Cardiac septum (tissue), 1 donor: Measurements from ENCODE around the gene TMEM271. TPM values are rescaled to one million over a fixed set of nuclear protein-coding genes. Genes with fewer than 3 reads are reported as not detected.

Experiments
- DNase-seq: peaks from one replicate; pipeline ENCODE4 v3.0.0-alpha.2; 2020; ENCODE audit warnings: low spot score
- intact Hi-C: fragments of 100-400 bp; cut with DNase I; formaldehyde crosslinking; loops from one replicate; pipeline ENCODE4 v1.14.0; 2022
- total RNA-seq: library from RNA; stranded (reverse); fragmentation: NEBNext Ultra II Directional; extraction: Animal tissue kit (Norgen Biotek cat#: 25700); gene quantifications from one replicate; pipeline ENCODE4 v1.2.1, GENCODE V29; 2021
- donor health status: DM: no; HTN: no; CAD: no.

TMEM271 gene
- total RNA-seq, 1 donor from 2014 or later = not detected

DNA sequence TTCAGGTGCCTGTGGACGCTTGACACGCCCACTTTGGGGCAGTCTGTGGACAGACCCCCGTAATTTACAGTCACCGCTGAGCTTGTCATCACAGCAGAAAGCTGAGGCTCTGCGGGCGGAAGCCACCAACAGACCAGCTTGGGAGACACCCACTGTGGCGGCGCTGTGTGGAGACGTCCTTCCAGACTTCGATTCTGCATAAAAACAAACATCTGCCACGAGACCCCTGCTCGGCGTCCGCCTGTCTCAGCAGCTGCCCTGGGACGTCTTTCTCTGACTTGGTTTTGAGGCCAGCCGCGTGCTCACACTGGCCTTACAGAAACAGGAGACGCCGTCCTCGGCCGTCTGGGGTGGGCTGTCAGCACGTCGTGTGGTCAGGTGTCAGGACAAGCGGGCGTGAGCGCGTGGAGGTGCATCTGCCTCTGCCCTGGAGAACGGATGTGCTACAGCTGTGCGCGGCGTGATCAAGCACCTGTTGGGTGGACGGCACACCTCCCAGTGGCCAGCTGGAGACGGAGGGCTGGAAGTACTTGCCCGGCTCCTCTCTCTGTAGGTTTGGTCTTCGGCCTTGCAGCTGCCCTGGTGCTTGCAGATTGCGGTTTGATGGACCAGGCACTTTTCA lies 39.6 kb downstream of the TMEM271 start:
- intact Hi-C loops = no loop called here

DNA sequence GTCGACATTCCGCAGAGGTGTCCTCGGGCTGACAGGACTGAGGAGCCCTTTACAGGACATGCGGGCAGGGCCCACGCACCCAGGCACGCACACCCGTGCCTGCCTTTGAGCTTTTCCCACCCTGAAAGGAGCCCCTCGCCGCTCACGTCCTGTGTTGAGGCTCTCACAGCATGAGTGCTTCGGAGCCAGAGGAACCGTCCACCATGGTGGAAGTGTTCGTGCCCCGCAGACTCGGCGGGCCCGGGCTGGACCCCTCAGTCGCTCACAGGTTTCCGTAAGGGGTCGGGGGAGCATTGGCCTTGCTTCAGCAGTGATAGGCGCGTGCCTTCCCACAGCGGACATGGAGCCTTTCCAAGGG lies 40.2 kb downstream of the TMEM271 start:
- intact Hi-C loops = no loop called here
- DNase-seq = no peak

More for the DNA sequence above, 39.6 kb downstream of the TMEM271 start:
- peak; percentile 73 for DNase-seq

DNA sequence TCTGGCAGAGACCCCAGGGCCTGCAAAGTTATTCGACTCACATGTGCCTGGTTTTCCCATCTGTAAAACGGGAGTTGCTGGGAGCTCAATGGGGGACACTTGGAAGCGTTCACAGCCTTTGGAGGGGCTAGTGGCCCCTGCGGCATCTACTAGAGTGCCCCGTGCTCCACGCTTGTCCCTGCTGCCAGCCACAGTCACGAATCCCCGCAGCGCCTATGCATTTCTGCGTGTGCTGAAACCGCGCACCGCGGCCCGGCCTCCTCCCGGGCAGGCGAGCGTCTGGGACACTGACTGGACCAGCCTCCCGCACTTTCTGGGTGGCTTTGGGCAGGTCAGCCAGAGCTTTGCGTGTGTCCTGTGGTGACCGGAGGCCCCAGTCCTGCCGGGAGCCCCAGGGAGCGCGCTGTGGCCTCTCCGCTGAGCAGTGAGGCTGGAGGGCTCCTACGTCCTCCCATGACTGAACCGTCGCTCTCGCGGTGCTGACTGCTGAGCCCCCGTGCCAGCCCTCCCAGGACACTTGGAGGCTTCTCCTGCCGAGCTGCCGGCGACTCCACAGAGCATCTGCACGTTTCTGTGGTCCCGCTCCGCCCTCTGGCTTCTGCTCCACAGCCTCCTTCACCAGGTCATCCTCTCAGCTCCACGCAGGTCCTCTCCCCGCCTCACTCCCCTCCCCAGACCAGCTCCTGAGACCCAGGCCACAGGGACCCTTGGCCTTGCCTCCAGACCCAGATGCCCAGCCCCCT lies 40.7 kb downstream of the TMEM271 start:
- peak; percentile 67 for DNase-seq
- intact Hi-C loops = no loop called here

DNA sequence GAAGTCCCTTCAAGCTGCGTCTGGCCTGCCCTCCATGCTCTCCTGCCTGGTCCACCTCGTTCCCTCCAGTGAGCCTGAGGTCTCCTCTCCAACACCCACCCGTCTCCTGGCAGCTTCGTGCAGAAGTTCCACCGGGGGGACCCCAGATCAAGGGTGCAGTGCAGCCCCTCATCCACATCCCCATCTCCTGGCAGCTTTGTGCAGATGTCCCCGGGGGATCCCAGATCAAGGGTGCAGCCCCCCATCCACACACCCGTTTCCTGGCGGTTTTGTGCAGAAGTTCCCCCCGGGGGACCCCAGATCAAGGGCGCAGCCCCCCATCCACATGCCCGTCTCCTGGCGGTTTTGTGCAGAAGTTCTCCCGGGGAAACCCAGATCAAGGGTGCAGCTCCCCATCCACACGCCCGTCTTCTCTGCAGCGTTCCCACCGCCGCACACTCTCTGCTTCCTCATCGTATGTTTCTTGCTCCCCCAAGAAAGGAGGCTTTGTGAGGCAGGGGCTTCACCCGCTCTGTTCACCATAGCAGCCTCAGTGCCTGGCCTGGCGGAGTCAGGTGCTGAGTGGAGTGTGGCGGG lies 41.4 kb downstream of the TMEM271 start:
- intact Hi-C loops = no loop called here

DNA sequence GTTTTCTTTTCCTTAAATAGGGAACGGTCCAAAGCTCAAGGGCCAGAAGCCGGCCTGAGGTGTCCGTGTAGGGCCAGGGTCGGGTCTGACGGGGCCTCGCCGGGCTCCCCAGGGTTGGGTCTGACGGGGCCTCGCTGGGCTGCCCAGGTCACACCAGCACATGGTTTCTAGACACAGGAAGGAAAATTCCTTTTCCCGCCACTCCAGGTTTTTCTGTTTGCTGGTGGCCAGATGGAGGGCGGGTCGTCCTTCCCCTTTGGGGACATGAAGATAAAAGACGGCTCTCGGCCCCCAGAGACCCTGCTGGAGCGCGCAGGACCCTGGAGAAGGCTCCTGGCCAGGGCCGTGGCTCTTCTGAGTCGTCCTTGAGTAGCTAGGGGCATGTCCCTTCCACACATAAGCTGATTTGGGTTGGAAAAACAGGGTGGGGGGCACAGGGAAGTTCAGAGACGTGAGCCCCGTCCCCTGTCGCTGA lies 42.0 kb downstream of the TMEM271 start:
- peak; percentile 46 for DNase-seq

More for the DNA sequence above, 41.4 kb downstream of the TMEM271 start:
- peak; percentile 62 for DNase-seq

DNA sequence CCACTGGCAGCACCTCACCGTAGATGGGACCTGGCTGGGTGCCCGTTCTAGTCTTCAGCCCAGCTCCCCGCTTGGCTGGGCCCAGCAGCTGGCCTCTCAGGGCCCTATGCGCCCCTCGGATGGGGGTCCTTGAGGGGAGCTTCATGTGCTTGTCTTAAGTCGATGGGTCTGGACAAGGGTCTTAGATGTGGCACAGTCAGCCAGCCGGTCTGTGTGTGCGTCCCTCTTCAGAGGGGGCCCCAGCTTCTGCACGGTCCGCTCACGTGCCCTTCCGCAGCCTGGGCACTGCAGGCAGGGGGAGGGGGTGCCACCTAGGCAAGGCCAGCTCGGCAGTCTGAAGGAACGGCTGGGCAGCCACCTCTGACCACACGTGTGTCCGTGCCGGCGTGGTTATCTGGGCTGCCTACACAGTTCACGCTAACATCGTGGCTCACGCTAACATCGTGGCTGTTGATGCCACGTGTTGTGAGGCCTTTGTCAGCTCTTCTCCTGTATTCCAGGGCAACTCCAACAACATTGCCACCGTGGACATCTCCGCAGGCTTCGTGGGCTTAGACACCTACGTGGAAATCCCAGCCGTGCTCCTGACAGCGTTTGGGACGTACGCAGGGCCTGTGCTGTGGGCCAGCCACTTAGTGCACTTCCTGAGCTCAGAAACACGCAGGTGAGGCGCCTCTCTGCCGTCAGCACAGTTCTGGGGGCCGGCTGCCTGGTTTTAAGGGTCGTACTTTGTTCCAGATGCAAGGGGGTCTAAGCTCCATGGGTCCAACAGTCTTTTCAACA lies 42.6 kb downstream of the TMEM271 start:
- intact Hi-C loops = no loop called here
- peak; percentile 63 for DNase-seq

More for the DNA sequence above, 42.0 kb downstream of the TMEM271 start:
- intact Hi-C loops = no loop called here

DNA sequence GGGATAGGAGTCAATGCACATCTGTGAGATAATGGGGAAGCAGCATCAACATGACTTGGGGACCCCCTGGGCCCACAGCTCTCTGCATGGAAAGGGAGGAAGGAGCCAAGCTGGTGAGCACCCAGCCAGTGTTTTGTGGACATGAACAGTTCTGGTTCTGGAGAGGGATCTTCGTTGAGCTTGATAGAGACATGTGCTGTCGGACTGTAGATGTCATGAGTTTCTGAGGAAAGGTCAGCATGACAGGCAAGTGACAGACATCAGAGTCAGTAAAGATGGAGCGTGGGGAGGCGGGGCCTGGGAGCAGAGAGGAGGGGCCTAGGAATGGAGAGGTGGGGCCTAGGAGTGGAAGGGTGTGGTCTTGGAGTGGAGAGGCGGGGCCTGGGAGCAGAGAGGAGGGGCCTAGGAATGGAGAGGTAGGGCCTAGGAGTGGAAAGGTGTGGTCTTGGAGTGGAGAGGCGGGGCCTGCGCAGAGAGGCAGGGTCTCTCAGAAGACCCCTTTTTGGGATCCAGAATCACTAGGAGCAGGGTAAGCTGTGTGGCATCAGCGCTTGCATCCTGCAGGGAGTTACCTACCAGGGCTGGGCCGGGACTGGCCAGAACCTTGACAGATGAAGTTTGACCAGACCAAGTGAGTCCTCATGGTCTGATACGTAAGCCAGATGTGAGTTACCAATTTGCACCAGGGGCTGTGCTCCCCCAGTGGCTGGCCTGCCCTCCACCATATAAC lies 43.3 kb downstream of the TMEM271 start:
- DNase-seq = peak; percentile 63
- intact Hi-C loops = no loop called here

DNA sequence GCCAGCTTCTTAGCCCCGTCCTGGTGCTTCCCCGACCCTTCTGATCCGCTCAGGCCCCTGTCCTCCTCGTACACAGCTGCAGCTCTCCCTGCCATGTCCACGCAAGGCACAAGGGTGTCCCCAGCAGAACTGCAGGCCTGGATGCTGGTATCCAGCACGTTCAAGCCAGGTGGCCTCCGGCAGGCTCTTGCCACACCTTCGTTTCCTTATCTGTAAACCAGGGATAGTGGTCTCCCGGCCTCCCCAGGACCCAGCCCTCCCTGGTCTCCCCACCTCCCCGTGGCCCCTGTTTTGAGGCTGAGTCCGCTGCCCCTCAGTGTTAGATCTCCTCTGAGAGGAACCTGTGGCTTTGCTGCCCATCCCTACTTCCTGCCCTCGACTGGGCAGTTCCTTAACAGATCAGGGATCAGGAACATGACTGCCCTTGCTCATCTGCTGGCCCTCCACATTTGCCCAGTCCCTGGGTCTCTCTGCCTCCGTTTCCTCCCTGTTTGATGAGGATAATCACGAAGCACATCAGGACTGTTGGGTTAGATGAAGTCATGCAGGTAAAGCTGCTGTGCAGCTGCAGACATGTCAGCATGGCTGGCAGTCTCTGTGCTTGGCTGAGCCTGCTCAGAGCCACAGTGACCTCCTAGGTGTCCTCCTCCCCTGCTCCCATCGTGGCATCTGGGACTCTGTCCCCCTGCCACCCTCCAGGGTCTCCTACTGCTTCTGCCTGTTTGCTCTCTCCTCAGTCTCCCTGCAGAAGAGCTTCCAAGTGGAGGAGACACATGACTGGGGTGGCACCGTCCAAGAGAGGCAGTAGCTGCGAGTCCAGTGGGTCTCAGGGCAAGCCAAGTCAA lies 44.2 kb downstream of the TMEM271 start:
- intact Hi-C loops = no loop called here
- peak; percentile 59 for DNase-seq

DNA sequence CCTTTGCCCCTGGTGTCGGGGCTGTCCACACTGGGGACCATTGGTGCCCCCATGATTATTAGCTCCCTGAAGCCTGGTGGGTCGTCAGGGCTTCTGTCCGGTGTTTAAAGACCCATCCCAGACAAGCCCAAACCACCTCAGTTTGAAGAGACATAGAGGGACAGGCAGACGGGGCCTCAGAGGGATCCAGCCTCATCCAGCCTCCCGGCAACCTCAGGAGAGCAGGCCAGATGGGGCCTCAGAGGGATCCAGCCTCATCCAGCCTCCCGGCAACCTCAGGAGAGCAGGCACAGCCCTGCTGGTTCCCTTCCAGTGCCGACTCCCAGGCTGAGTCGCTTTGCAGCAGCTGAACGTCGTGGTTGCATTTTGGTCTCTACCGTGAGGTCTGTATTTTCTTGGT lies 45.0 kb downstream of the TMEM271 start:
- peak; percentile 39 for DNase-seq
- intact Hi-C loops = no loop called here

DNA sequence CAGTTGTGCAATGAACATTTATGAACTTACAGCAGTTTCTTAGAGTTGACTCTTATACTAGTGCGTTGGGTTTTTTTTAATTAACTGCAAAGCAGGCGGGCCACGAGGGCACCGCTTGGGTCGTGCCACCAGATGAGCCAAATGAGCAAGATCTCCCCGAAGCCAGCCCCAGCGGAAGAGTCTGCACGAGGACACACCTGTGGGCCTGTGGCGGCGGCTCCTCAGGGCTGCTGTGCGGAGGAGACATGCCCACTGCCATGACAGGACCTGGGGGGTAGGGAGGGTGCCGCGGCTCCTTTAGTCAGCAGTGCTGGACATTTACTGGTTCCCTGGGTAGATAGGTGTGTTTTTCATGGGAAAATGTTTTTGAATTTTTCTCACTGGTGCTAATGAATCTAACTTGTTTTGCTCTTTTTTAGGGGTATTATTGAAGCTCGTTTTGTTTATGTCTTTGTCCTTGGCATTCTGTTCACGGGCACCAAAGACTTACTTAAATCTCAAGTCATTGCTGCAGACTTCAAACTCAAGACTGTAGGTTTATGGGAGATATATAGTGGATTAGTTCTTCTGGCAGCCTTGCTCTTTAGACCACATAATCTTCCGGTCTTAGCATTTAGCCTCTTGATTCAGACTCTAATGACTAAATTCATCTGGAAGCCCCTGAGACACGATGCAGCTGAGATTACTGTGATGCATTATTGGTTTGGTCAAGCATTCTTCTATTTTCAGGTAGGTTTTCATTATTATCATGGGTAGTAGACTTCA lies 45.9 kb downstream of the TMEM271 start:
- intact Hi-C loops = no loop called here
- peak; percentile 51 for DNase-seq

DNA sequence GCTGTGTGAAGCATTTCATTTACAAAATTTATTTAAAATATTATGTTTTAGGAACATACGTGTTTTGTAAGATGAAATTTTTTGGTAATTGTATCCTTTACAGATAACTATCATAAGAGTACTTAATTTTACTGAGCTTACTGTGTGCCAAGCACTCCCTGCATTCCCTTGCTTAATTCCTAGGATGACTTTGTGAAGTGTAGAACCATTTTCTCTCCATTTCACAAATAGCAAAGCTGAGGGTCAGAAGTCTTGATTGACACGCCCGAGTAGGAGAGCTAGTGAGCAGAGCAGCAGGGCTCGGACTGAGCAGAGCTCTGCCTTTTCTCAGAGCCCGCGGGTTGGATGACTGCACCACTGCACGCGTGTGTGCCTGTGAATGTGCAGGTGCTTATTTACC lies 46.5 kb downstream of the TMEM271 start:
- DNase-seq = no peak
- intact Hi-C loops = no loop called here

DNA sequence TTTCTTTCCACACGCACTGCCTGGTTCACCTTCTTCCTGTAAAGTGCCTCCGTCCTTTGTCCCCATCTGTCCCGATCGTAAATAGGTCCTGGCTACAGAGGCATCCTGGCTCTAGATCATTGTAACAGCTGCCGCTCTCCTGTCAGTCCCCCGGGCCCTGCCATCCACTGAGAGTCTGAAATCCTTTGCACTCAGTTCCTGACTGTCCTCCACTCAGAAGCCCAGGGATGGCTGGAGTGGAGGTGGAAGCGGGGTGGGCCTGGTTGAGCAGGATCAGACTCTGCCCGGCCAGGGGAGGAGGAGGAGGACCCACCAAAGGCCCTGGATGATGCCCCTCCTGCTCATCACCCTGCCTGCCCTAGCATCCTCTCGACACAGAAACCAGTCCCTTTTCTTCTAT lies 47.3 kb downstream of the TMEM271 start:
- DNase-seq = peak; percentile 39
- intact Hi-C loops = no loop called here

DNA sequence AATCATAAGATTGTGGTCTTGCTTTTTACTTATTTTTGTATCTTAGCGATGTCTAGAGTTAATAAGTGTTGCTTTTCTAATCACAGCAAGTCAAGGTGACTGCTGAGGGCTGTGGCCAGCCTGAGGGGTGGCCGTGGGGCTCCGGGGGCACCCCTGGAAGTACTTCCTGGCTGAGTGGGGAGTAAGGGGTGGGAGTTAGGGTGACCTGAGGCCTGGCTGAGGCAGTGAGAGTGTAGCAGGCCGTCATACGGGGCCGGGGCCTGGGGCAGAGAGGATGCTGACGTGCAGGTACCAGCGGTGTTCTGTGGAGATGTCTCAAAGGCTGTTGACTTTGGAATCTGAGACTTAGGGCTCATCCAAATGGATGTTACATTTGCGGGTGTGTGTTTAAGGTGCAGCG lies 47.8 kb downstream of the TMEM271 start:
- DNase-seq = peak; percentile 49
- intact Hi-C loops = no loop called here

DNA sequence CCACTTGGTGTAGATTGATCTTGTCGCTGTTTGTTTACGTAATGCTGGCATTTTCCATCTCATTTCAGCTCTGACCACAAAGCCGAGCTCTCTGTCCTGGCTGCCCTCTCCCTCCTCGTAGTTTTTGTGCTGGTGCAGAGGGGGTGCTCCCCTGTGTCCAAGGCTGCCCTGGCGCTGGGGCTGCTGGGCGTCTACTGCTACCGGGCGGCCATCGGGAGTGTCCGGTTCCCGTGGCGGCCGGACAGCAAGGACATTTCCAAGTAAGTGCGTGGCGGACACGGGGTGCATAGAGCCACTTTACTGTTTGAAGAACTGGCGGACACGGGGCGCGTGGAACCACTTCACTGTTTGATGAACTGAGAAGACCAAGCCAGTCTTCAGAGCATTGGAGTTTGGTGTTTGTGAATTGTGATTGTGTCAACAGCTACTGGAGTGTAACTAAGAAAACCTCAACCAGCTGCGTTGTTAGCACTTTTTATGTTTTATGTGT lies 49.1 kb downstream of the TMEM271 start:
- peak; percentile 56 for DNase-seq

DNA sequence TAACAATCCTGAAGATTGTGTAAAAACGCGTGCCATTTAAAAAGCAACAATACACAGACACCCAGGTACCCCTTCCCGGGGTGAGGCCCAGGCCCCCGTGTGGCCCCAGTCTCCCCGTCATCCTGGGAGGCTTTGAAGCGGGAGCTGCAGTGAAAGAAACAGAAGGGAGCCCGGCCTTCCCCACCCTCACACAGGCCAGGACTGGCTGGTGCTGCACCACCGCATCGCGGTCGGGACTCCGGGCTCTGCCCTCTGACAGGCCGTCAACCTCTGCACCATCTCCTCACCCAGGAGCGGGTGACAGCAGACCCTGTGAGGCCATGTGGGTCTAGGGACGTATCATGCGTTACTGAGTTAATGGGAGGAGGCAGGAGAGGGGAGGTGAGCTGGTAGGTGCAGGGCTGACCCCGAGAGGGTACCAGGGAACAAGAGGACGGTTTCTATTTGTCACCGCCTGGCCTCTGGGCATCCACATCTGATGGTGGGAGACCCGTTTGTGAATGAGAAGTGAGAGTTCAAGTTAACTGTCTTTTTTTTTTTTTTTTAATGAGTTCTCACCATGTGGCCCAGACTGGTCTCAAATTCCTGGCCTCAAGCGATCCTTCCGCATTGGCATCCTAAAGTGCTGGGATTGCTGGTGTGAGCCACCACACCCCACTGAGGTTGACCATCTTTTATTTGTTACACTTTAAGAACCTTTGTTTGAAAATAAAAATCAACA lies 49.7 kb downstream of the TMEM271 start:
- peak; percentile 36 for DNase-seq

More for the DNA sequence above, 49.1 kb downstream of the TMEM271 start:
- intact Hi-C loops = no loop called here

DNA sequence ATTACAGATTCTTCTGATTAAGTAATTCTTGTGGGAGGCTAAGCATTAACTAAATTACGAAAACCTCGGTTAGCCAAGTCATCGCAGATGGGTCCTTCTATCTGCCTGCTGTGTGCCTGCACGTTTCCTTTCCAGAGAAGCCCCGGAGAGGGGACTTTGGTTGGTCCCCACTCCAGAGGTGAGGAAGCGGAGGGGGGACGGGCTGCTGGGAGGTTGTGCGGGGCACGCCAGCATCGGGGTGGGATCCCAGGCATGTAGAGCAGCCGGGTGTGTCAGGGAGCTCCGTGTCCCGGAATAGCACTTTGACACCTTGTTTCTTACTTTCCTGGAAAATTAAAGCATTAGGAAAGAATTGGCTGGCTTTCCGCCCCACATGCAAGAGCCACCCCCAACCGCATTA lies 50.4 kb downstream of the TMEM271 start:
- DNase-seq = peak; percentile 56
- intact Hi-C loops = no loop called here

More for the DNA sequence above, 49.7 kb downstream of the TMEM271 start:
- intact Hi-C loops = no loop called here

DNA sequence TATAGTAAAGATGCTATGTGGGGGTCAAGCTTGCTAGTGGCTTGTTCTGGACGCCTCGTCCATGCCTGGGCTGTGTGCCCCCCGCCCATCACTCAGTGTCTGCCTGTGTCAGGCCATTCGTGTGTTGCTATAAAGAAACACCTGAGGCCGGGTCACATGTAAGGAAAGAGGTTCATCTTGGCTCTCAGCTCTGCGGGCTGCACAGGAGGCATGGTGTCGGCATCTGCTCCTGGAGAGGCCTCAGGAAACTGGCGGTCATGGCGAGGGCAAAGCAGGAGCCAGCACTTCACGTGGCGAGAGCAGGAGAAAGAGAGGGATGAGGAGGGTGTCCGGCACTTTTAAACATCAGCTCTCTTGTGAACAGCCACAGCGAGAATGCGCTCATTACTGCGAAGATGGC lies 51.9 kb downstream of the TMEM271 start:
- DNase-seq = no peak
- intact Hi-C loops = no loop called here
